Progenitor cell of endocrine pancreas (in vitro differentiated cells): ENCODE data around the gene LYZL4. TPM values are rescaled to one million over a fixed set of nuclear protein-coding genes. Genes with fewer than 3 reads are reported as not detected.

Source experiments
- DNase-seq: peaks from one replicate; pipeline ENCODE4 v3.0.0; 2021; ENCODE audit warnings: low spot score; ENCODE audit not compliant: unreplicated experiment
- H3K27ac Mint-ChIP-seq: 2 replicates; pipeline ENCODE4 v1.8.0; 2021; ENCODE audit warnings: mild to moderate bottlenecking, moderate library complexity, mixed read lengths
- H3K27me3 Mint-ChIP-seq: 2 replicates; pipeline ENCODE4 v1.8.0; 2021; ENCODE audit warnings: mixed read lengths
- H3K36me3 Mint-ChIP-seq: 2 replicates; pipeline ENCODE4 v1.8.0; 2022; ENCODE audit warnings: mixed read lengths; ENCODE audit not compliant: insufficient read depth
- H3K4me1 Mint-ChIP-seq: 2 replicates; pipeline ENCODE4 v1.8.0; 2021; ENCODE audit warnings: low read depth, mixed read lengths
- H3K4me3 Mint-ChIP-seq: 2 replicates; pipeline ENCODE4 v1.8.0; 2021; ENCODE audit warnings: low read depth, mild to moderate bottlenecking, moderate library complexity, mixed read lengths
- H3K9me3 Mint-ChIP-seq: 2 replicates; pipeline ENCODE4 v1.8.0; 2021; ENCODE audit warnings: low read depth, mixed read lengths
- total RNA-seq: library from RNA; stranded (reverse); gene quantifications from 2 replicates; pipeline ENCODE4 v1.2.1, GENCODE V29; 2021
- TF ChIP-seq, protein P1 (sequence below): fragments of 200-600 bp; sonication (generic); IDR thresholded peaks from one replicate; pipeline ENCODE4 v1.5.0; 2021; ENCODE audit warnings: antibody characterized with exemption, mild to moderate bottlenecking; ENCODE audit not compliant: unreplicated experiment

Gene LYZL4
- total RNA-seq, 1 donor from 2014 or later, result not detected

DNA sequence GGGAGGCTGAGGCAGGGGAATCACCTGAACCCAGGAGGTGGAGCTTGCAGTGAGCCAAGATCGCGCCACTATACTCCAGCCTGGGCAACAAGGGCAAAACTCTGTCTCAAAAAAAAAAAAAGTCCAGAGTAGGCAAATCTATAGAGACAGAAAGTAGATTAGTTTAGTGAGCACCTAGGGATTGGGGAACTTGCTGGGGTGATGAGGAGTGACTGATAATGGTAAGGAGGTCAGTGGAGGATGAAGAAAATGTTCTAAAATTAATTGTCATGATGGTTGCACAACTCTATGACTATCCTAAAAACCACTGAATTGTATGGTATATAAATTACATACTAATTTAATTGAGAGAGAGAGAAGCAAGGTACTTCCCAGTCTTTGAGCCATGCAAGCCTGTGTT is 27.8 kb upstream of the LYZL4 start:
- Mint-ChIP-seq H3K9me3 (no peaks in the 10 kb centered on the region), H3K4me1 (no peaks in the 10 kb centered on the region), H3K27ac (no peak overlapping the region), H3K27me3 (peaks cover 42% of the 10 kb centered on the region), H3K36me3 (no peaks in the 10 kb centered on the region), H3K4me3 (no peak overlapping the region)
- TF ChIP-seq, protein P1, sequence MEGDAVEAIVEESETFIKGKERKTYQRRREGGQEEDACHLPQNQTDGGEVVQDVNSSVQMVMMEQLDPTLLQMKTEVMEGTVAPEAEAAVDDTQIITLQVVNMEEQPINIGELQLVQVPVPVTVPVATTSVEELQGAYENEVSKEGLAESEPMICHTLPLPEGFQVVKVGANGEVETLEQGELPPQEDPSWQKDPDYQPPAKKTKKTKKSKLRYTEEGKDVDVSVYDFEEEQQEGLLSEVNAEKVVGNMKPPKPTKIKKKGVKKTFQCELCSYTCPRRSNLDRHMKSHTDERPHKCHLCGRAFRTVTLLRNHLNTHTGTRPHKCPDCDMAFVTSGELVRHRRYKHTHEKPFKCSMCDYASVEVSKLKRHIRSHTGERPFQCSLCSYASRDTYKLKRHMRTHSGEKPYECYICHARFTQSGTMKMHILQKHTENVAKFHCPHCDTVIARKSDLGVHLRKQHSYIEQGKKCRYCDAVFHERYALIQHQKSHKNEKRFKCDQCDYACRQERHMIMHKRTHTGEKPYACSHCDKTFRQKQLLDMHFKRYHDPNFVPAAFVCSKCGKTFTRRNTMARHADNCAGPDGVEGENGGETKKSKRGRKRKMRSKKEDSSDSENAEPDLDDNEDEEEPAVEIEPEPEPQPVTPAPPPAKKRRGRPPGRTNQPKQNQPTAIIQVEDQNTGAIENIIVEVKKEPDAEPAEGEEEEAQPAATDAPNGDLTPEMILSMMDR, result no peak
- no peak for DNase-seq

- TF ChIP-seq, protein P1, result no peak
- Mint-ChIP-seq H3K4me3 (no peak overlapping the region), H3K27ac (no peak overlapping the region), H3K9me3 (peaks cover 4% of the 10 kb centered on the region), H3K36me3 (no peaks in the 10 kb centered on the region), H3K4me1 (no peaks in the 10 kb centered on the region), H3K27me3 (peaks cover 19% of the 10 kb centered on the region)
- DNase-seq, result no peak
These were observed 24.5 kb upstream of the LYZL4 start for GRCh38 chr3:42434777-42435380.

- no peaks in the 10 kb centered on the region for H3K36me3 Mint-ChIP-seq
- TF ChIP-seq, protein P1, result no peak
- no peak overlapping the region for H3K4me3 Mint-ChIP-seq
- DNase-seq, result no peak
- H3K9me3 Mint-ChIP-seq, result peaks cover 4% of the 10 kb centered on the region
- no peak overlapping the region for H3K27ac Mint-ChIP-seq
- peaks cover 28% of the 10 kb centered on the region for H3K27me3 Mint-ChIP-seq
- no peaks in the 10 kb centered on the region for H3K4me1 Mint-ChIP-seq
These were observed 22.1 kb upstream of the LYZL4 start for GRCh38 chr3:42432485-42432884.

DNA sequence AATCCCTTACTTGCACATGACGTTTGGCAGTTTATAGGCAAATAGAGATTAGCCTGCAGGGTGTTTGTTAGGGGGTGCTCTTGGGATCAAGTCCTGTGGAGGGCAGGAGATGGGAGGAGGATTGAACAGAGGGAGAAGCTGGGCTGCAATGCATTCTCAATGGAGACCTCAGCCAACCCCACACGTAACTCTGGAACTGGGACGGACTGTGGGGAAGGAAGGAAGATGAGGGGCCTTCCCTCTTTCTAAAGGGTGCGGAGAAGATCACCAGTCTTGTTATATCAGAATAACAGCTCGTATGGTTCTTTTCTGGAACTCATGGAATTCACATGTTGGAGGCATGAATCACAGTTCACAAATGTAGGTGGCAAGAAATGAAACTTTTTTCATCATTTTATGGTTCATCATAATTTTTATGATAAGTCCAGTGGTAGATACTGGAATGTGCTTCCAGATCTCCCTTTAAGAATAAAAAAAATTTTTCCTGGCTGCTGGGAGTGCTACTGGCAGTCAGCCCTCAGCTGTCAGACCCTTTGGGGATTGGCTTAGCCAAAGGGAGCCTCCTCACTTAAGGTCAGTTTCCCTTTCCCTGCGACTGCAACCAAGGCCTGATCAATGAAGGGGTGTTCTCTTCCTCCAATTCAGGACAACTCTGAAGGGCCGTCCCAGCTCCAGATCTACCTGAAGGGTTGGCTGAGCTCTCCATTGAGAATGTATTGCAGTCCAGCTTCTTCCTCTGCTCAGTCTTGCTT is 20.5 kb upstream of the LYZL4 start:
- Mint-ChIP-seq H3K4me3 (no peak overlapping the region), H3K27ac (no peak overlapping the region), H3K4me1 (no peaks in the 10 kb centered on the region), H3K27me3 (peaks cover 31% of the 10 kb centered on the region), H3K36me3 (no peaks in the 10 kb centered on the region), H3K9me3 (peaks cover 4% of the 10 kb centered on the region)
- no peak for DNase-seq
- TF ChIP-seq, protein P1, result no peak

DNA sequence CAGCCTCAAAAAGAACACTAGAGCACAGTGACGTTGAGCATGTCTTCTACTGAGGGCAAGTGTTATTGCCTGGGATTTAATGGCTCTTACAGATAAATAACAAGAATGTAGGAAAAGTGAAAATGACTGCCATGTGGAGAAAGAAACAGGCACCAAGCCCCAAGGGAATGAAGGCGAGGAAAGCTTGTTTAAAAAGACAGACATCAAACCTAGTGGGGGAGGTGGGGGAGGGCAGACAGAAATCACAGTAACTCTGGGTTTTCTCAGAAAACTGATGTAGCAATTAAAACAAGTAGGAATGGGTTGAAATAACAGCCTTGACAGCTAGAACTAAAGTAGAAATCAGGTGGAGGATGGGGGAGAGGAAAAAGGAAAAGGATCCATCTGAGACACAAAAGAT is 18.4 kb upstream of the LYZL4 start:
- TF ChIP-seq, protein P1, result no peak
- H3K36me3 Mint-ChIP-seq, result no peaks in the 10 kb centered on the region
- H3K9me3 Mint-ChIP-seq, result peaks cover 4% of the 10 kb centered on the region

More for the DNA sequence above, 18.4 kb upstream of the LYZL4 start:
- no peaks in the 10 kb centered on the region for H3K4me1 Mint-ChIP-seq
- no peak for DNase-seq
- H3K27ac Mint-ChIP-seq, result no peak overlapping the region
- peaks cover 29% of the 10 kb centered on the region for H3K27me3 Mint-ChIP-seq
- no peak overlapping the region for H3K4me3 Mint-ChIP-seq
